Stimulated activated CD4-positive, alpha-beta T cell treated with anti-CD3 and anti-CD28 coated beads, Interleukin-12 subunit alpha, Interleukin-12 subunit beta, amount 100 ng/mL, for 4 hours (primary cell): ENCODE data around the gene FSIP1.

Source experiments
- DNase-seq: peaks from one replicate; pipeline ENCODE4 v3.0.0-alpha.2; 2020

FSIP1 gene

GRCh38 chr15:39609166-39609916, 173.3 kb downstream of the FSIP1 start:
- DNase-seq, result no peak

DNA sequence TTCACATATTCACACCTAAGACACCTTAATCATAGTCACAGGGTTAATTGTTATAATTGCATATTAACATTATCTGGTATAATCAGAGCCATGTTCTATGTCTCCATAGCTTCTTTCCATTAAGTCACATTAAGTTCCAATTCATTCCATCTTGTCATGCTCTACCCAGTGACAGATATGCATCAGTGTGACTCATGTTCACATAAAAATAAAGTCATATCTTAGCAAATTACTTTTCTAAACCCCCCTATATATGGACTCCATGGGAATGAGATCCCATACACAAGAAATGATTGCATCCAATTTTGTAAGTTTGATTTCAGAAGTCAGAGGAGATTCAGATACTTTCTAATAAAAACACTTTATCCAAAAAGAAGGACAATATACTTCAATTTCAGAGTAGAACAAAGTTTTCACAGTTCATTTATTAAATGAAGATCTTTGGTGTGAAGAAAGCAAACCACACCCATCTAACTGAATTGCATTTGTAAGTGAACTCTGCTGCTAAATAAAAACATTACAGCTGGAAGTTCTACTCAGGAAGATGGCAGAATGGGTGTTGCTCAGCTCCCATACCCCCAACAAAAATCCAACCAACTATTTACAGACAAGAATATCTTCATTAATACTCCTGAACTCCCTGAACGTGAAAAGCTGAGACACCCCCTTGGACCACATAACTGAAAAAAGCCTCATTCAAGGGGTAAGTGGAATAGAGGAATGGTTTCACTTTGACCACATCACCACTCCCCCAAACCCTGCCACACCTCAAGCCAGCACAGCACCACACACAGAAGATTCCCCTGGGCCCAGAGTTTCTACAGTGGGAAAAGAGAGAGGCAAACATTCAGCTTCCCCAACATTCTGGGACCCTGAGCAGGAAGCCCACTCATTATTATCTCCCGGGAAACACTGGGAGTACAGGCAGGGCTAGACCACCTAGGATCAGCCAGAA, 174.2 kb downstream of the FSIP1 start:
- no peak for DNase-seq

DNA sequence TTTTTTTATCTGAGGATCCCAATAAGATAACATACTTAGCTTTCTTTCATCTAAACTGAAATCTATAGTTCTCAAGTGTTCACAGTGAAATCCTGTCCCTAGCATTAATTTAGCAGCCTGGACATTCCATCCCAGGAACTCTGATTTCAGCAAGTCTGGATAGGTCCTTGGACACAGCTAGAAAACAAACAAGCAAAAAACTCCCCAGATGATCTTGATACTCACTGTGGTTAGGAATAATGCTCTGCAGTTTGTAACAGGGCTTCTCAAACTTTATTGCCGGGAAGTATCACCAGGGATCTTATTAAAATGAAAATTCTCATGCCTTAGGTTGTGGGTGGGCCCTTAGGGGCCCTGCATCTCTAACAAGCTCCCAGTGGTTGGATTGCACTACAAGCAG, 177.5 kb downstream of the FSIP1 start:
- DNase-seq, result no peak

DNA sequence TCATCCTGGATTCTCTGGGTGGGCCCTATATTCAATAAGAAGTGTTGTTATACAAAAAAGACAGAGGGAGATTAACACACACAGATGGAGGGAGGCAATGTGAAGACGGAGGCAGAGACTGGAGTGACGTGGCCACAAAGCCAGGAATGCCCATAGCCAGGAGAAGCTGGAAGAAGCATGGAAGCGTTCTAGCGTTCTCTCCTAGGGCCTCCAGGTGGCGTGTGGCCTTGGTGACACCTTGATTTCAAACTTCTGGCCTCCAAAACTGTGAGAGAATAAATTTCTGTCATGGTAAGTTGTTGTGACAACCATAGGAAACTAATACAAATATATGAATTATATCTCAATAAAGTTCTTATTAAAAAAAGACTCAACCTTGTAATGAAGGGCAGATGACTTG, 180.5 kb downstream of the FSIP1 start:
- no peak for DNase-seq

DNA sequence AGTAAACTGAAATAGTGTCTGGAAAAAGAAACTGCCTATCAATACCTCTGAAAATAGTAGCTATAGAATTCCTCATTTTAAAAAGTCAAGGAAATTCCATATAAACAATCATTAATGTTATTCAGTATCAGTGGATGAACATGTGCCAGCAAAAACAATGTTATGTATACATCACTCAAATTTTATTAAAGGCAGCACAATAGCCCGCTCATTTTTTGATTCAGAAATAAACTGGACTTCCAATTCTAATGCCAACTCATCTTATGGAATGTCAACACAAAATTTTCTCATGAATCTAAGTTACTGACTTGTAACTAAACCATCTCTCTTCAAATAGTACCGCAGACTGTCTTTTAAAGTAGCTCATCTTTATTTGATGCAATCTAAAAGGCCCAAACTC, 182.8 kb downstream of the FSIP1 start:
- DNase-seq, result no peak

- no peak for DNase-seq
Measured at GRCh38 chr15:39598958-39599845, 183.4 kb downstream of the FSIP1 start.

GRCh38 chr15:39598186-39598850, 184.3 kb downstream of the FSIP1 start:
- DNase-seq, result no peak

GRCh38 chr15:39597751-39598185, 184.9 kb downstream of the FSIP1 start:
- no peak for DNase-seq

GRCh38 chr15:39597336-39597735, 185.3 kb downstream of the FSIP1 start:
- DNase-seq, result no peak

GRCh38 chr15:39596358-39597051, 186.1 kb downstream of the FSIP1 start:
- no peak for DNase-seq

- DNase-seq, result no peak
Measured at GRCh38 chr15:39595338-39596221, 187.1 kb downstream of the FSIP1 start.

- no peak for DNase-seq
Measured at GRCh38 chr15:39594446-39595337, 187.9 kb downstream of the FSIP1 start.

DNA sequence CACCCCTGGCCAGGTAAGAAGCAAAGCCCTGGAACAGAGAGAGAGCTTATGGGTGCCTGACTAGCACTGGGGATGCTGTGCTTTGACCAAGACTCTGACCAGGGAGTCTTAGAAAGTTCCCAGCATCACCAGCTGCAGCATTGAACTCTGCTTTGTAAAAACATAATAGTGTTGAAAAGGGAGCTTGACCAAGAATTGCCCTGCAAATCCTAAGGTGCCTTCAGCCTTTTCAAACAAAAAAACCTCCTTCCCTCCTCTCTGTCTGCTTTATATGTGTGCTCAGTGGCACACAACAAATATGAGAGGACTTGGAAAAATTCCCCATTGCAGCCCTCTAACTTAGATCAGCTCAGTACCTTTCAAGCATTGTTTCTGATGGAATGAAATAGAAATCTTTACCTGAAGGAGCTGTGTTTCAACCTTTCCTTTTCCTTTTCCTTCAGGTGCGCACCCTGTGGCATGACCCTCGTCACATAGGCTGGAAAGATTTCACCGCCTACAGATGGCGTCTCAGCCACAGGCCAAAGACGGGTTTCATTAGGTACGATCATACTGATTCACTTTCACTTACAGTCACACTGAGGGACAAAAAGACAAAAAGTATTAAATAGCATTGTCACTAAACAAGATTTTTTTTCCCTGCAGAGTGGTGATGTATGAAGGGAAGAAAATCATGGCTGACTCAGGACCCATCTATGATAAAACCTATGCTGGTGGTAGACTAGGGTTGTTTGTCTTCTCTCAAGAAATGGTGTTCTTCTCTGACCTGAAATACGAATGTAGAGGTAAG, 188.8 kb downstream of the FSIP1 start:
- no peak for DNase-seq

GRCh38 chr15:39593071-39593655, 189.5 kb downstream of the FSIP1 start:
- no peak for DNase-seq

DNA sequence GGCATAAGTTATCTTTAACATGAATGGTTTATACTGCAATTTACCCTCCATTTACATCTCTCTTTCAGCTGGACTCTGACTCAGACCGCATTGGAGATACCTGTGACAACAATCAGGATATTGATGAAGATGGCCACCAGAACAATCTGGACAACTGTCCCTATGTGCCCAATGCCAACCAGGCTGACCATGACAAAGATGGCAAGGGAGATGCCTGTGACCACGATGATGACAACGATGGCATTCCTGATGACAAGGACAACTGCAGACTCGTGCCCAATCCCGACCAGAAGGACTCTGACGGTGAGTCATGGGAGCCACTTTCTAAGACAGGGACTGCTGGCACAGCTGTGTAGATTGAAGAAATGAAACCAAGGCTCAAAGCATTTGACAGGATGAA, 190.1 kb downstream of the FSIP1 start:
- no peak for DNase-seq

- no peak for DNase-seq
Measured at GRCh38 chr15:39591896-39592315, 190.7 kb downstream of the FSIP1 start.

DNA sequence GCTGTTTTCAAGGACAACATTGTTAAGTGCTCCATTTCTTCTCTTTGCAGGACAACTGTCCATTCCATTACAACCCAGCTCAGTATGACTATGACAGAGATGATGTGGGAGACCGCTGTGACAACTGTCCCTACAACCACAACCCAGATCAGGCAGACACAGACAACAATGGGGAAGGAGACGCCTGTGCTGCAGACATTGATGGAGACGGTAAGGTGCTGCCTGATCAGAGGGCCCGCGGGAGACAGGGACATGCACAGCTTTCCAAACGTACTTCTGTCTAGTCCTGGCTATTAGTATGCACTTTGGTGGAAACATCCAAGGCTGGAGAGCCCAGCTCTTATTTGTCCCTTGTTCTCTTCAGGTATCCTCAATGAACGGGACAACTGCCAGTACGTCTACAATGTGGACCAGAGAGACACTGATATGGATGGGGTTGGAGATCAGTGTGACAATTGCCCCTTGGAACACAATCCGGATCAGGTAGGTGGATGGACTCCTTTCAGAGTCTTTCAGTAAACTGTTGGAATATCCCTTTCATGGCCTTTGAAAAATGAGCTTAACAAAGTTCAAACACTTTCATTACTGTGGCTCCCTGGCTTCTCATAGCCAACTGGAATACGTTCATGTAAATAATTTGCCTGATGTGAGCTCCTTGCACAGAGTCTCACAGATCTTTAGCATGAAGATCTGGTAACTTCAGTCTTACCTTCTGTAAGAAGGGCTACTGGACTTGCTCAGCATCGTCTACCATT, 191.3 kb downstream of the FSIP1 start:
- DNase-seq, result no peak
